GM21381 (cell line): ENCODE results near the gene GLYR1.

Experiments used
- ATAC-seq: cut with Tn5 transposase; IDR thresholded peaks from one replicate; pipeline ENCODE4 v1.9.1; 2021; ENCODE audit warnings: mild to moderate bottlenecking, moderate library complexity; ENCODE audit not compliant: unreplicated experiment

GLYR1 gene

DNA sequence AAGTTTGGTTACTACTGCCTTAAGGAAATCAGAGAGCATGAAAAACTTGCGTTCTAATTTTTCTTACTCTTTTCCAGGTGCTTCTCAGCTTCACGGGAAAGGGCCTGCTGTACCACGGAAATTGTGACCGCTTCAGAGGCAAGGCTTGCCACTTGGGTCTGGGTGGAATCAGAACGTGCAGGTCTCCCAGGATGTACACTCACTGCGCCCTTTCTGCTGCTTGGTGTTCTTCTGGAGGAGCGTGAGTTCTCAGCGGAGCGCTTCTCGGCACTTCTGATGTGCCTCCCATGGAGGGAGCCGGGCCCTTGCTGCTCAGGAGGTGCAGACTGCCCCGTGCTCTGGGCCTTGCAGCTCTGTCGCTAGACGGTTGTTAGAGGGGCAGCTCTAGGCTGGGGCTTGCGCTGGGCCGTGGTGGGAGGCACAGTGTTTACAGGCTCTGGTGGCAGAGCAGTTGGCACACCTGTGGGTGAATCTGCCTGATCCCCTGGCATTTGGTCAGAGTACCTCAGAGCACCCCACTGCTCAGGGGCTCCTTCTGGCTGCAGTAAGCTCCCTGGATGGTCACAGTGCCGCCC, 33.0 kb upstream of the GLYR1 start:
- no peak for ATAC-seq

DNA sequence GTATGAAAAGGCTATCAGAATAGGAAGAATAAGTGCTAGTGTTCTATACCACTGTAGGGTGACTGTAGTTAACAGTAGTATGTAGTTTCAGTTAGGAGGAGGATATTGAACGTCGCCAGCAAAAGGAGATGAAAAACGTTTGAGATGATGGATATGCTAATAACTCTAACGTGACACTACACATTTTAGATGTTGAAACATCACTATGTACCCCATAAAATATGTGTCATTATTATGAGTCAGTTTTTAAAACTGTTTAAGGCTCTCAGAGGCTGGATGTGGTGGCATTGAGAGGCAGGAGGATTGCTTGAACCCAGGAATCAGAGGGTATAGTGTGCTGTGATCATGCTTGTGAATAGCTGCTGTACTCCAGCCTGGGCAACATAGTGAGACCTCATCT, 32.0 kb upstream of the GLYR1 start:
- ATAC-seq, result no peak

DNA sequence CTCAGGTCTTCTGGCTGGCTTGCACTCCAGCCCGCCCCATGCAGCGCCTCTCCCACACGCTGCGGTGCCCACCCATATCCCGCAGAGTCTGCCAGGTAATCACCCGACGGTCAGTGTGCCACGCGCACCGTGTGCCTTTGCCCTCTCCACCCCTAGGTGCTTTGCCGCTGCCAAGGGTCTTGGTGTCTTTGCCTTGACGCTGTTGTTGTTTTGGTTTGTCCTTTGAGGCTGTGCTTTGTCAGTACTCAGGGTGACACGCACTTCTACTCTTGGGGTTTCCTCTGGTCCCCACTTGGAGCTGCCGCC, 30.2 kb upstream of the GLYR1 start:
- ATAC-seq, result no peak

DNA sequence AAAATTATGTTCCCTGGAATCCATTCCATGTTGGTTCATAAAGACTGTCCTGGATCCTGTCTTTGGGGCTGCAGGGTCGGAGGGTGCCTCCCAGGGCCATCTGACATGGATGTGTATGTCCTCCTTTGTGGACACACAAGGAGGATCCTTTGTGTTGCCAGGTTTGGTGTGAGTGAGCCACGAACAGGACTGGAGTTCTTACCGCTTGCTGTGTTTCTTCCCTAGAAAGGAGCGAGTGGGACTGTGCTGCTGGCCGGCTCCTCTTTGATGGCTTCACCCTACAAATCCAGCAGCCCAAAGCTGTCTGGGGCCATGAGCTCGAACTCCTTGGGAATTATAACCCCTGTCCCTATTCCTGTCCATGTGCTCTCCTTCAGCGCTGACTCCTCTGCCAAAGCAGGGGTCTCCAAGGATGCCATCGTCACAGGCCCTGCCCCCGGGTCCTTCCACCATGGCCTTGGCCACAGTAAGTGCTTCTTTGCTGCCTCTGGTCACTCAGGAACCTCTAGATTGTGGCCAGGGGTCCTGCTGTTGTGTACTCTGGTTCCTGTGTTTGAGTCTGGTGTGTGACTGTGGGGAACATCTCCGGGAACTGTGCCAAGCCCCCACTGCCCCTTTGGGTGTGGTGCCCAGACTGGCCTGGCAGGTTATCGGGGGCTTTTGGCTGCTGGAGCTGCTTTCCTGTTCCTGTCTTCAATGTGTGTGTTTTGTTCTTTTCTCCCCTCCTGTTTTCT, 29.7 kb upstream of the GLYR1 start:
- no peak for ATAC-seq

DNA sequence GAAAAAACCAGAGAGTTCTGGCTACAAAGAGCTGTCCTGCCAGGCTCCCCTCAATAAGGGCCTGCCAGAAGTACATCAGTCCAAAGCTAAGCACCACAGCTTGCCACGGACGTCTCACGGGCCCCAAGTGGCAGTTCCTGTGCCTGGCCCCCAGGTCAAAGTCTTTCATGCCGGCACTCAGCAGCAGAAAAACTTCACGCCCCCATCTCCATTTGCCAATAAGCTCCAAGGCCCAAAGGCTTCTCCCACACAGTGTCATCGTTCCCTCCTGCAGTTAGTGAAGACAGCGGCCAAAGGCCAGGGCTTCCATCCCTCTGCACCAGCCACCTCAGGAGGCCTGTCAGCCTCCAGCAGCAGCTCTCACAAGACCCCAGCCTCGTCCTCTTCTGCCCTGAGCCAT, 27.6 kb upstream of the GLYR1 start:
- no peak for ATAC-seq

DNA sequence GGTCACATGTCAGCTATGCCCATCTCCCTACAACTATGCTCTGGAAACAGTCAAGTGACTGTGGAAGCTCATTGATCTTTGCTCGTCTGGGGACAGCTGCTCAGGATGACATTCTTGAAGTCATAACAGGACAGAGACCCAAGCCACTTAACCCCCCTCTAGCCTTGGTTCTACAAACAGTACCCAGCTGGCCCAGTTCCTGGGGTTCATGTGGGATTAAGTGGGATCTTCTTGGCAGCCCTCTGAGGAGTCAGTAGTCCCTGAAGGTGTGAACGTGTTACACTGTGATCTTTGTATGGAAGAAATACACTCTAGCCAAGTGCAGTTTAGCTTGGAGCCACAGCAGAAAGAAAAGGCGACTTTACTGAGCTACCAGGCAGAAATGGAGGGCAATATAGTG, 26.0 kb upstream of the GLYR1 start:
- no peak for ATAC-seq

DNA sequence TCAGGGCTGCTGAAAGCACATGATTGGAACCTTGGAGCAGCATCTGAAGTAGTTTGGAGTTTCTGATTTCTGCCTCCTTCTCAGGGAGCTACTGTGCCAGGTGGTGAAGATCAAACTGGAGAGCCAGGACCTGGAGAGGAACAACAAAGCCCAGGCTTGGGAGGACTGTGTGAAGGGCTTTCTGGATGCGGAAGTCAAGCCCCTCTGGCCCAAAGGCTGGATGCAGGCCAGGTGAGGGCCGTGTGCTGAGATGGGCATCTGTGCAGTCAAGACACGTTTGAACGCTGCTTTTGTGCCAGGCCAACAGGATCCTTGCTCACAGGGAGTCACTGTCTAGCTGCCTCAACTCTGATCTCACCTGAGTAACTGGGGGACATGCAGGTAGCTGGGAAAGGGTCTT, 24.0 kb upstream of the GLYR1 start:
- ATAC-seq, result no peak

DNA sequence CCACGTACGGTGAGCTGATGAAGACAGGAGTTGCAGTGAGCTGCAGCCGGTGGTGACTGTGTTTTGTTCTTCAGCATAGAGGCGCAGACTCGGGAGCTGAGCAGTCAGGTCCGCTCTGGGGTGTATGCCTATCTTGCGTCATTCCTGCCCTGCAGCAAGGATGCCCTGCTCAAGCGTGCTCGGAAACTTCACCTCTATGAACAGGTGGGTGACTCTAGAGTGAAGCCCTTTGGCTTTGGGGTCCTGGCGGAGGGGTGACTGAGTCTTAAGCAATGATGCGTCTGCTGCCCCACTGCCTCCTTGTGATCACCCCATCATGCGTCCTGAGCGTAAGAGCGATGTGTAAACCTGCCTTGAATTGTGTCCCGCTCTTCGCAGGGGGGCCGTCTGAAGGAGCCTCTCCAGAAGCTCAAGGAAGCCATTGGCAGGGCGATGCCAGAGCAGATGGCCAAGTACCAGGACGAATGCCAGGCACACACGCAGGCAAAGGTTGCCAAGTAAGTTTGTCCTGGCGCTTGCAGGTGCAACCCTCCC, 23.1 kb upstream of the GLYR1 start:
- ATAC-seq, result no peak

DNA sequence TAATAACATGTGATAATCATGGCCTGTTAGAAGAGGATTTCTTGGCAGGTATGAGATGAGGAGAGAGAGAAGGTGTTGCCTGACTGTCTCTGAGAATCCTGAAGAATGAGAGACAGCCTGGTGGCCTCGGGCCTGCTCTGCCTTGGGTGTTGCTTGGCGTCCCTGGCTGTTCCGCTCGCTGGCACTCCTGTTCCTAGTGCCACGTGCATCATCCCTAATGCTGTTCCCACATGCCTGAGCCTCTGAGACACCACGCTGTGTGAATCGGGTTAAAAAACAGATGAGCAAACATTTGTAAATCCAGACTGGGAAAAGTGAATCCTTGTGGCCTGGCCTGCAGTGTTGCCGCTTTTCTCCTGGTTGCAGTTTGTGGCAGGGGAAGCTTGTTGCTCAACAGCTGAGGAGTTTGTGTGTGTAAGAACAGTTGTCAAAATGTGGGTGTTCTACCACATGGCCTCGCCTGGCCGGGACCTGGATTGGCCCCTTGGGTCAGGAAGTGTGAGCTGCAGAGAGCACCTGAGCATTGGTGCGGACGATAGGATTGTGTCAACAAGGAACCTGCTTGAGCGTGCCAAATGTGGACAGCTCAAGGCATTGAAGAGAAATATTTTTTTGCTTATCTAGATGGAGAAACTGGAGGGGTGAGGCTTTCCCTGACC, 22.2 kb upstream of the GLYR1 start:
- no peak for ATAC-seq

DNA sequence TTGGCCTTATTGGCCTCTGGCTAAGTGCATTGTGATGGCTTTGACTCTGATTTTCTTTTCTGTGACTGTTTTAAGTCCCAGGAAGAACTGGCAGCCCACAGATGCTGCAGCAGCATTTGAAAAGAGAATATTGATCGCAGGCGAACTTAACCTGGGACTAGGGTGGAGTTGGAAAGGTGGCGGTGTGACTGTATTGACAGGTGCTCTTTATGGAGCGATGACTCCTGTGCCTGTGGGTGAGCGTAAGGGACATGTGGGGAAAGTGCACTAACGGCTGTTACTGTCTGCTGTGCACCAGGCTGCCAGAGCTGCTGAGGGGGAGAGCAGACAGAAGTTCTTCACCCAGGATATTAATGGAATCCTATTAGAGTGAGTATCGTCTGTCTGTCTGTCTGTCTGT, 21.4 kb upstream of the GLYR1 start:
- ATAC-seq, result no peak

DNA sequence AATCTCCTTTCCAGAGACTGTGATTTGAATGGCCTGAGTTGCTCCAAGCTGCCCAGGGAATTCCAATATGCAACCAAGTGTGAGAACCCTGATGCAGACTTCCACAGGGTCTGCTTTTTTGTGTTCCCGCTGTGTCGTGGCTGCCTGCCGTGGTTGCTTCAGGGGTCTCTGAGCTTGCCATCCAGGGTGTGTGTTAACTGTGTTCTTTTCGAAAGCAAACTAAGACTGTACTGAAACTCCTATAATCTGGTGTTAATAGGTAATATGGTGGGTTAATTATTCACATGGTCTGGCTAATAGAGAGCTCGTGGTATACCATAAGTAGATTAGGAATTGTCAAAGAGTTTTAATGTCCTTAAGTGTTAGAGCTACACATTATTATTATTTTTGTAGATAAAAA, 20.9 kb upstream of the GLYR1 start:
- no peak for ATAC-seq

DNA sequence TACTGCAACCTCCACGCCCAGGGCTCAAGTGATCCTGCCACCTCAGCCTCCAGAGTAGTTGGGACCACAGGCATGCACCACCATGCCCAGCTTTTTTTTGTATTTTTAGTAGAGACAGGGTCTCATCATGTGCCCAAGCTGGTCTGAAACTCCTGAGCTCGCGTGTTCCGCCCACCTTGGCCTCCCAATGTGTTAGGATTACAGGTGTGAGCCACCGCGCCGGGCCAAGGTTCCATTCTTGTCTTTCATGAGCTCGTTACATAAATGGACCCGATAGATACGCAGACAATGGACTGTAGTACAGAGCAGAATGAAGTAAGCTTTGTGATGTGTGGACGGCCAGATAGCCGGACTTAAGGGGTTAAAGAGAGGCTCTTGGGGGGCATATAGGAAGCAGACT, 19.5 kb upstream of the GLYR1 start:
- no peak for ATAC-seq

DNA sequence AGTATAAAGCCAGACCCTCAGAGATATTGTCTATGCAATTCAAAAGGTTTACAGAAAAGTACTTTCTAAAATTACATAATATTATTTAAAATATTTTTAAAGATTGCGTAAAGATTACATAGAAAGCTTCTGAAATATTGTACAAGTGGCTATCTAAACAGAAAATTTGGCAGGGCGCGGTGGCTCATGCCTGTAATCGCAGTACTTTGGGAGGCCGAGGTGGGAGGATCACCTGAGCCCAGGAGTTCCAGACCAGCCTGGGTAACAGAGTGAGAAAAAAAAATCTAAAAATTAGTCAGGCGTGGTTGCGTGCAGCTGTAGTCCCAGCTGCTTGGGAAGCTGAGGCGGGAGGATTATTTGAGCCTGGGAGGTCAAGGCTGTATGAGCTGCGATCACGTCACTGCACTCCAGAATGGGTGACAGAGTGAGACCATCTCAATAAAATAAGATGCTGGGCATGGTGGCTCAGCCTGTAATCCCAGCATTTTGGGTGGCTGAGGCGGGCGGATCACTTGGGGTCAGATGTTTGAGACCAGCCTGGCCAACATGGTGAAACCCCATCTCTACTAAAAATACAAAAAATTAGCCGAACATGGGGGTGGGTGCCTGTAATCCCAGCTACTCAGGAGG, 18.3 kb upstream of the GLYR1 start:
- no peak for ATAC-seq

DNA sequence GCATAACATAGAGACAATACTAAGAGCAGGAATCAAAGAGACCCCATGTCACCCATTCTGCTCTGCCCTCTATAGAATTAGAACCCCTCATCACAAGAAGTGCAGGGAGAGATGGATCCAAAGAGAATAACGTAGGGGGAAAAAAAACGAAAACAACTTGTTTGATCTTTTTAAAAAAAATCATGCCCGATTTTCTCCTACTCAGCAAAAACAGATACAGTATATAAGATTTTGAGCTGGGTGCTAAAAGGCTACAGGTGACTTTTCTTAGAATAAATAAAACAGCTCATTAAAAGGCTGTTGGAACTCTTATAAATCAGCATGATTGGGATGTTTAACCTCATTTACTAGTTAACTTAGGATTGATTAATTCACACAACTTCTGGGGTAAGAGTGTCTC, 17.6 kb upstream of the GLYR1 start:
- ATAC-seq, result no peak

DNA sequence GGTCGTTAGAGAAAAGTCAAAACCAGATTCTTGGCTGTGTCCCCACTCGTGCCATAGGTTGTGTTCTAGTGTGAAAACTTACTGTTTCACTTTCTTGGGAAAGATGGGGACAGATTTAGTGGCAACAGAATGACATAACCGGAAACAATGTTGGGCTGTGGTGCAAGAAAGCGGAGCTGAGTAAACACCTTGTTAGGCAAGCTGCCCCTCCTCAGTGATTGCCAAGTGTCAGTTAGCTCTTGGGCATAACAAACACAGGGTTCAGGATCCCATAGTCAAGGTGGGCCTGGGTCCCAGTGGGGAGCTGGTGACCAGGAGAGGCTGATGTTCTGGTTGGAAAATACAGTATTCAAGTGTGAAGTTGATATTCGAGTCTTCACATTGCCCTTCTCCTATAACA, 15.6 kb upstream of the GLYR1 start:
- no peak for ATAC-seq

DNA sequence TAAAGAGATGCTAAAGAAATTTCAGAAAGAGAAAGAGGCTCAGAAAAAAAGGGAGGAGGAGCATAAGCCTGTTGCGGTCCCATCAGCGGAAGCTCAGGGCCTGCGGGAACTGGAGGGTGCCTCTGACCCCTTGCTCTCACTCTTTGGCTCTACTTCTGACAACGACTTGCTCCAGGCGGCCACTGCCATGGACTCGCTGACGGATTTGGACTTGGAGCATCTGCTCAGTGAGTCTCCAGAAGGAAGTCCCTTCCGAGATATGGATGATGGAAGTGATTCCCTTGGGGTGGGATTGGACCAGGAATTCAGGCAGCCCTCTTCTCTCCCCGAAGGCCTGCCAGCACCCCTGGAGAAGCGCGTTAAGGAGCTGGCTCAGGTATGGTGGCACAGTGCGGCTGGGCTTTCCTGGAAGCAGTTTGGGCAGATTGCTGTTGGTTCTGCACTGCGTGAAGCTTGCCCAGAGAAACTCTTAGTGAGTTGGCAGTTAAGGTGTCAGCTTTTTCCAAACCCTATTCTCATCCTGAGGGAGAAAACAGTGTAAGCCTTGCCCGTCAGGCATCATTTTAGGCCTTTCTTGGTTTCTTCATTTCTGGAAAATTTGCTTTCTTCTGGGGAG, 13.7 kb upstream of the GLYR1 start:
- ATAC-seq, result no peak

DNA sequence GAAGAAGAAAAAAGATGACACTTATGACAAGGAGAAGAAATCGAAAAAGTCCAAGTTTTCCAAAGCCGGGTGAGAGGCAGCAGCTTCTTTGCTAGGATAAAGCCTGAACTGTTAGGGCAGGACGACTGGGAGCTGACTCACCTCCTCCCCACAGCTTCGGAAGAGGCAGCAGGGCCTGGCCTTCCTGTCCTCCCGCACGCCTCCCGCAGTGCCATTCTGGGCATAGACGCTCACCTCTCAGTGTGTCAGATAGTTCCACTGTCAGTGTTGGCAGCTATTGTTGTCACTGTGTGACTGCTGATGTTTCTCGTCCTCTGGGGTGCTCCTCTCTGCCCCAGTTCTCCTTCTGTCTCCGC, 12.8 kb upstream of the GLYR1 start:
- ATAC-seq, result no peak

DNA sequence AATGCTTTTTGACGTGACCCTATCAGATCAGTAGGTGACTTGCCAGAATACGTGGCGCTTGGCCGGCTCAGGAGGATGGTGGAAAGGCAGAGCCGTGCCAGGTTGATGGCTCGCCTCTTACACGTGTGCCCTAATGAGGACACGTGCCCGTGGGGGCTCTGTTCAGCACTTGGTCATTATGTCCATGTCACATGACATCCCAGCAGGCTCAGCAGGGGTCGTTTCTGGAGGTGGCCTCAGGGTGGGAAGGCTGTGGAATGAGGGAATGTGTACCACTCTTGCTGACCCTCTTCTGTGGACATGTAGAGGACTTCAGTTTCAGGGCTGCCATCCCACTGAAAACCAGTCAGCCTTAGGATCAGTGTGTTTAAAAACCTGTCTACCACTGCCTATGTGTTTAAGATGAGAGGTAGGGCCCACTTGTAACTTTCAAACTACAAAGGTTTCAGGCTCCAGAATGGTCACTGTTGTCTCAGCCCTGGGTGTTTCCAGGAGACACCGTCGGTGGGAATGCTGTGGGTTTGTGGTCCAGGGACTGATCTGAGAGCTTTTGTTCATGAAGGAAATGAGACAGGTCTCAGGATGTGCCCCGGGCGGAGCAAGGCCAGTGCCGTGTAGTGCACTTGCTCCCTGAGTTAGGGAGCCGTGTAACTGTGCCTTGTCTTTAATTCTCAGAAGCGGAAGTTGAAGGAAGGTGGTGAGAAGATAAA, 12.3 kb upstream of the GLYR1 start:
- no peak for ATAC-seq

DNA sequence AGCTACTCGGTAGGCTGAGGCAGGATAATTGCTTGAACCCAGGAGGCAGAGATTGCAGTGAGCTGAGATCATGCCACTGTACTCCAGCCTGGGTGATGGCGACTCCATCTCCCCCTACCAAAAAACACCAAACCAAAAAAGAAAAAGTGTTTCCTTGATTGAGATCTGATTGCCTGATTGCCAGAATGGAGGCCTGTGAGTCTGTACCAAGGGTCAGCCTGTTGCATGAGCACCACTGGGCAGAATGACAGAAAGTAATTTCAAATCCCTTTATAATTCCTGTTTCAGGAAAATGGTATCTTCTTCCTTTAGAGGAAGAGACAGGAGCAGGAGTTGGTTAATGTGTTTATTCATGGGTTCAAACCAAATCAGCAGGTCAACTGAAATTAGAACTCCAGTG, 8.7 kb upstream of the GLYR1 start:
- no peak for ATAC-seq

DNA sequence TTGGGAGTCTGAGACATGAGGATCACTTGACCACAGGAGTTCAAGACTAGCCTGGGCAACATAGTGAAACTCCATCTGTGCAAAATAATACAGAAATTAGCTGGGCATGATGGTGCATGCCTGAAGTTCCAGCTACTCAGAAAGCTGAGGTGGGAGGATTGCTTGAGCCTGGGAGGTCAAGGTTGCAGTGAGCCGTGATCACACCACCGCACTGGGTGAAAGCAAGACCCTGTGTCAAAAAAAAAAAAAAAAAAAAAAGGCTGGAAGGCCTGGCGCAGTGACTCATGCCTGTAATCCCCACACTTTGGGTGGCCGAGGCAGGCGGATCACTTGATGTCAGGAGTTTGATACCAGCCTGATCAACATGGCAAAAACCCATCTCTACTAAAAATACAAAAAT, 8.3 kb upstream of the GLYR1 start:
- ATAC-seq, result no peak

DNA sequence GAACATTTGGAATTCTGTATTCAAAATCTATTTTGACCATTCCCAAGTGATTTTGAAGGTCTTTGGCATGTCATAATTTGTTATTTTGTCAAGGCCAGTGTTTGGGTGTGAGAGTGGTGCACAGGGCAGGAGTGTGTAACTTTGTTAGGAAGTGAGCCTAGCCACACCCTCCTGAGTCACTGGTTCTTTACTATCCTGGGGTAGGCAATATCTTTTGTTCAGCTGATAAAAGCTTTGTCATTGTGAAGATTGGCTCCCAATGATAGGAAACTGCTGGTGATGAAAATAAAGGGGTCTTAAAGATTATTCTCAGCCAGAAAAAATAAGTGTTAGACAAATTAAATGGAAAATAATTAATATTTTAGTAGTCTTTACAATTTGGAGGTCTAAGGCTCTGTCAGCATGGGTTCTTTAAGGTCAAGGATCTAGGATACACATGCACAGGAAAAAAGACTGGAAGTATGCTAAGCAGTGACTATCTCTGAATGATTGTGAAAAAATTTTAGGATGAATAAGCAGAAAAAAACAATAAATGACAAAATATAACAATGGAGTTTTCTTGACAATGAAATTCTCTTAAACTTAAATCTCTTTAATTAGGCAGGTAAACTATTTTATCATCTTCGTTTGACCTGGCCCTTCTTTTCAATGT, 5.3 kb upstream of the GLYR1 start:
- no peak for ATAC-seq
